GM13977 (cell line): ENCODE measurements around the gene NAP1L4.

Source experiments
- DNase-seq: peaks from one replicate; pipeline ENCODE4 v3.0.0; 2012; ENCODE audit warnings: low spot score
- CTCF ChIP-seq: IDR thresholded peaks from 2 replicates; pipeline ENCODE4 v1.5.1; 2012; ENCODE audit warnings: mild to moderate bottlenecking, control low read depth; ENCODE audit not compliant: insufficient read depth; ENCODE audit errors: extremely low read depth, missing control alignments
- in situ Hi-C: fragments of 300-500 bp; cut with MboI; formaldehyde crosslinking; loops from one replicate; pipeline ENCODE4 v1.12.0; 2022; ENCODE audit warnings: low sequenced_read_pairs, low pct_unique_long_range_greater_than_20kb, mixed read lengths, inconsistent platforms; ENCODE audit not compliant: unreplicated experiment

The NAP1L4 gene

GRCh38 chr11:2995031-2995561, 3.0 kb upstream of the NAP1L4 start:
- in situ Hi-C loops = no loop called here
- TF ChIP-seq CTCF = no peak
- no peak for DNase-seq

GRCh38 chr11:2994336-2994730, 2.2 kb upstream of the NAP1L4 start:
- TF ChIP-seq CTCF = no peak
- DNase-seq = no peak
- in situ Hi-C loops = no loop called here

GRCh38 chr11:2992997-2993325, 832 bp upstream of the NAP1L4 start:
- in situ Hi-C loops = no loop called here
- no peak for DNase-seq
- no peak for TF ChIP-seq CTCF

GRCh38 chr11:2991452-2992233, 486 bp downstream of the NAP1L4 start:
- no peak for DNase-seq
- no peak for TF ChIP-seq CTCF
- in situ Hi-C loops = no loop called here

GRCh38 chr11:2990617-2991451, 1.3 kb downstream of the NAP1L4 start:
- in situ Hi-C loops = no loop called here
- no peak for TF ChIP-seq CTCF
- DNase-seq = peak; percentile 54

- no peak for TF ChIP-seq CTCF
- in situ Hi-C loops = no loop called here
Measured at GRCh38 chr11:2989551-2989950, 2.6 kb downstream of the NAP1L4 start.

More at GRCh38 chr11:2989551-2989950, 2.6 kb downstream of the NAP1L4 start:
- DNase-seq = peak; percentile 44
